Bronchial epithelial cell (primary cell): ENCODE measurements around the gene TXNDC8. TPM values are rescaled to one million over a fixed set of nuclear protein-coding genes. Genes with fewer than 3 reads are reported as not detected.

ENCODE experiments used
- DNase-seq: peaks from one replicate; pipeline ENCODE4 v3.0.0-alpha.2; 2010; ENCODE audit warnings: low read depth
- FAIRE-seq: peaks from 2 replicates; lab custom pipeline; 2011; peaks lifted over from hg19 to GRCh38; lab: Jason Lieb, UNC
- H3K27me3 ChIP-seq: 2 replicates; pipeline ENCODE4 v1.5.1; 2011; ENCODE audit warnings: low read length; ENCODE audit not compliant: control insufficient read depth, insufficient read depth
- H3K36me3 ChIP-seq: 2 replicates; pipeline ENCODE4 v1.5.1; 2011; ENCODE audit warnings: low read length; ENCODE audit not compliant: control insufficient read depth, insufficient read depth
- H3K4me3 ChIP-seq: 2 replicates; pipeline ENCODE4 v1.5.1; 2011; ENCODE audit warnings: mild to moderate bottlenecking, low read depth, low read length, control low read depth
- CTCF ChIP-seq: IDR thresholded peaks from 2 replicates; pipeline ENCODE4 v1.5.1; 2011; ENCODE audit warnings: mild to moderate bottlenecking, moderate library complexity, low read length, control low read depth, inconsistent platforms; ENCODE audit not compliant: insufficient read depth, severe bottlenecking
- total RNA-seq: library from RNA; depleted of rRNA; stranded (reverse); fragments of >200 nt; gene quantifications from 2 replicates; pipeline ENCODE4 v1.2.1, GENCODE V29; 2014

The TXNDC8 gene
- total RNA-seq, 1 donor from 2014 or later = not detected

GRCh38 chr9:110291921-110292557 is 45.6 kb downstream of the TXNDC8 start:
- TF ChIP-seq CTCF = no peak
- no peaks in the 10 kb centered on the region for H3K27me3 ChIP-seq
- FAIRE-seq = no peak
- peak; percentile 68 for DNase-seq
- H3K36me3 ChIP-seq = no peaks in the 10 kb centered on the region
- no peak overlapping the region for H3K4me3 ChIP-seq

GRCh38 chr9:110290001-110290400 is 47.7 kb downstream of the TXNDC8 start:
- FAIRE-seq (no peak), DNase-seq (no peak)
- no peak overlapping the region for H3K4me3 ChIP-seq
- H3K36me3 ChIP-seq = no peaks in the 10 kb centered on the region
- H3K27me3 ChIP-seq = no peaks in the 10 kb centered on the region
- no peak for TF ChIP-seq CTCF

- Histone ChIP-seq H3K36me3 (no peaks in the 10 kb centered on the region), H3K27me3 (no peaks in the 10 kb centered on the region), H3K4me3 (no peak overlapping the region)
- no peak for DNase-seq
- FAIRE-seq = no peak
- no peak for TF ChIP-seq CTCF
Measured at GRCh38 chr9:110288503-110288902, 49.2 kb downstream of the TXNDC8 start.

GRCh38 chr9:110287289-110287680 is 50.4 kb downstream of the TXNDC8 start:
- H3K4me3 ChIP-seq = no peak overlapping the region
- FAIRE-seq = no peak
- no peaks in the 10 kb centered on the region for H3K27me3 ChIP-seq
- H3K36me3 ChIP-seq = no peaks in the 10 kb centered on the region
- TF ChIP-seq CTCF = no peak
- DNase-seq = no peak

- no peaks in the 10 kb centered on the region for H3K36me3 ChIP-seq
- H3K27me3 ChIP-seq = no peaks in the 10 kb centered on the region
- no peak for FAIRE-seq
- peak; percentile 80 for DNase-seq
- no peak for TF ChIP-seq CTCF
- H3K4me3 ChIP-seq = no peak overlapping the region
Measured at GRCh38 chr9:110284211-110284844, 53.3 kb downstream of the TXNDC8 start.
